Hematopoietic multipotent progenitor cell treated with erythropoietin and hydrocortisone succinate and interleukin-3 and kit ligand, for 4 days (in vitro differentiated cells): ENCODE measurements around the gene COL6A6.
"Not testable (repeated sequence)": the region's sequence is repeated elsewhere in the genome, so short reads cannot be mapped to it uniquely, and the experiment has no call there.

Experiments
- DNase-seq: peaks from one replicate; pipeline ENCODE4 v3.0.0-alpha.2; 2015

COL6A6 gene

DNA sequence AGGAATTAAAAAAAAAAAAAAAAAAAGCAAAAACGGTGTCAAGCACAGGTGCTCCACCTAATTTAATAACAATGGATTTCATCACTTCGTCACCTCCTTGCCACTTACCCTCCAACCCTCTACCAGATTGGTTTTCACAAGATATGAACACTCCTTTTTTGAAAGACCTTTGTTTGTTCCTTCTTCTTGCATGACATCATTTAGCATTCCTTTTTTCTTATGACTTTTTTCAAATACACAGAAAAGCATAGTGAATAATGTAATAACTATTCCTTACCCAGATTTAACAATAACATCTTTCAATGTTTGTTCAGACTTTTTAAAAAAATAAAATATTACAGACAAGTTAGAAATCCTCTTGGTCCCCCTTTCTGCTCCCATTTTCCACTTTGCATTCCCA is 16.3 kb downstream of the COL6A6 start:
- no peak for DNase-seq

GRCh38 chr3:130537673-130538304 is 20.8 kb downstream of the COL6A6 start:
- no peak for DNase-seq

DNA sequence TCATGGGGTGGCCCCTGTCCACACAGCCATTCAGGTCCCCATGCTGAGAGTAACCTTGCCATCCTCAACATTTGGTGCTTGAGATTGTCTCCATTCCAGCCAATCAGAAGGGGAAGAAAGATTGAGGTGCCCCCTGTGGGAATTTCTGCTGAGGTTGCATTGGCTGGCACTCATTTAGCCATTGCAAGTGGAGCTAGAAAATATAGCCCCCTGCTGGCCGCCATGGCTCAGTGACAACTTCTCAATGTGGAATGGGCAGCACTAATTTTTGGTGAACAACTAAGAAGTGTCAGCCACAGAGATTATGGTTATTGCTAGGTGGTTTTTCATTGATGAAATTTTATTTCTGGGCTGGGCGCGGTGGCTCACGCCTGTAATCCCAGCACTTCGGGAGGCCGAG is 22.0 kb downstream of the COL6A6 start:
- peak; percentile 83 for DNase-seq

- peak; percentile 52 for DNase-seq
Measured at GRCh38 chr3:130543322-130543721, 26.3 kb downstream of the COL6A6 start.

DNA sequence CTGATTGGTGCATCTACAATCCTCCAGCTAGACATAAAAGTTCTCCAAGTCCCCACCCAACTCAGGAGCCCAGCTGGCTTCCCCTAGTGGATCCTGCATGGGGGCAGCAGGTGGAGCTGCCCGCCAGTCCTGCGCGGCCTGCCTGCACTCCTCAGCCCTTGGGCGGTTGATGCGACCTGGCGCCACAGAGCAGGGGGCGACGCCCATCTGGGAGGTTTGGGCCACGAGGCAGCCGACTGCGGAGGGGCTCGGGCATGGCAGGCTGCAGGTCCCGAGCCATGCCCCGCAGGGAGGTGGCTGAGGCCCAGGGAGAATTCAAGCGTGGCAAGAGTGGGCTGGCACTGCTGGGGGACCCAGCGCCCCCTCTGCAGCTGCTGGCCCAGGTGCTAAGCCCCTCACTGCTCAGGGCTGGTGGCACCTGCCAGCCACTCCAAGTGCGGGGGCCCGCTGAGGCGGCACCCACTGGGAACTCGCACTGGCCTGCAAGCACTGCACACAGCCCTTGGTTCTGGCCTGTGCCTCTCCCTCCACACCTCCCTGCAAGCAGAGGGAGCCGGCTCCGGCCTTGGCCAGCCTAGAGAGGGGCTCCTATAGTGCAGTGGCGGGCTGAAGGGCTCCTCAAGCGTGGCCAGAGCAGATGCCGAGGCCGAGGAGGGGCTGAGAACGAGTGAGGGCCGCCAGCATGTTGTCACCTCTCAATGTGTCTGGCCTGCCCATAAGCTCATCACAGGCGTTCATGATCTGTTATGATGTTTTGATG is 30.1 kb downstream of the COL6A6 start:
- DNase-seq, result no peak

DNA sequence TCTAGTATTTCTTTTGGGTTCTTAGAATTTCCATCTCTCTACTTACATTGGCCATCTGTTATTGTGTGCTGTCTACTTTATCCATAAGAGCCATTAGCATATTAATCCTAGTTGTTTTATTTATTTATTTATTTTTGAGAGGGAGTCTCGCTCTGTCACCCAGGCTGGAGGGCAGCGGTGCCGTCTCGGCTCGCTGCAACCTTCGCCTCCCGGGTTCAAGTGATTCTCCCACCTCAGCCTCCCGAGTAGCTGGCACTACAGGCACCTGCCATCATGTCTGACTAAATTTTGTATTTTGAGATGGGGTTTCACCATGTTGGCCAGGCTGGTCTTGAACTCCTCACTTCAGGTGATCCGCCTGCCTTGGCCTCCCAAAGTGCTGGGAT is 30.7 kb downstream of the COL6A6 start:
- not testable (repeated sequence) for DNase-seq

GRCh38 chr3:130548356-130548755 is 31.4 kb downstream of the COL6A6 start:
- no peak for DNase-seq

- no peak for DNase-seq
Measured at GRCh38 chr3:130557336-130558035, 40.5 kb downstream of the COL6A6 start.

DNA sequence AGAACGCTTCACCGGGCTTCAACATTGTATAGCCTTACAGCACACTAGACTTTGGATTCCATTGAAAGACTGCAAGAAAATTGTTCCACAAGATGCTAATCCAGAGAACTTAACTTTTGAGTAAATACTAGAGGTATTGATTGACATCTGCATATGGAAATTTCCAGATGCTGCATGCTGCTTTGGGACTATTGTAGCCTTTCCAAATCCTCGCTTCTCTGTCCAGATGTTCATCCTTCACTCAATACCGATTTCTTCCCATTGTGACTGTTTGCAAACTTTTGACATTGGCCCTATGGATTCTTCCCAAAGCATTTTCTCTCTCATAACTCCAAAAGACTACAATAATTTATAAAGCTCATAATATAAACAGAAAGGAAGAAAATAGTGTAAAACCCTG is 41.4 kb downstream of the COL6A6 start:
- no peak for DNase-seq

DNA sequence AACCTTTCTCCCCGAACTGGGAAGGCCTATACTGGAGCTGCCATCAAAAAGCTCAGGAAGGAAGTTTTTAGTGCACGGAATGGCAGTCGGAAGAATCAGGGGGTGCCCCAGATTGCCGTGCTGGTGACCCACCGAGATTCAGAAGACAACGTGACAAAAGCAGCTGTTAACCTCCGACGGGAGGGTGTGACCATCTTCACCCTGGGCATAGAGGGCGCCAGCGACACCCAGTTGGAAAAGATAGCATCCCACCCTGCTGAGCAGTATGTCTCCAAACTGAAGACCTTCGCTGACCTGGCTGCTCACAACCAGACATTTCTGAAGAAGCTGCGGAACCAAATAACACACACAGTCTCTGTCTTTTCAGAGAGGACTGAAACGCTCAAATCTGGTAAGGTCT is 48.2 kb downstream of the COL6A6 start:
- DNase-seq, result no peak
